OCI-LY3 (cell line): ENCODE measurements around the gene SMYD4.

Experiments
- H2AFZ ChIP-seq: fragments of 200-600, 300-600 bp; shearing (Covaris generic); 2 replicates; pipeline ENCODE4 v1.6.0; 2014; ENCODE audit warnings: antibody characterized with exemption, low read depth, low read length
- H3K27ac ChIP-seq: fragments of 200-600, 300-600 bp; sonication (generic); 2 replicates; pipeline ENCODE4 v1.5.1; 2014; ENCODE audit warnings: mild to moderate bottlenecking, low read length, moderate library complexity, mixed read lengths
- H3K27me3 ChIP-seq: fragments of 200-600, 300-600 bp; sonication (generic); 2 replicates; pipeline ENCODE4 v1.6.1; 2014; ENCODE audit warnings: low read depth, low read length, mixed read lengths
- H3K36me3 ChIP-seq: fragments of 200-600, 300-600 bp; sonication (generic); replicated peaks from 2 replicates; pipeline ENCODE3; 2014; ENCODE audit warnings: low read depth, low read length, mixed read lengths
- H3K4me1 ChIP-seq: fragments of 300-600, 200-600 bp; sonication (generic); 2 replicates; pipeline ENCODE4 v1.6.1; 2014; ENCODE audit warnings: low read length, mixed read lengths
- H3K4me2 ChIP-seq: fragments of 200-600, 300-600 bp; sonication (generic); 2 replicates; pipeline ENCODE4 v1.6.1; 2014; ENCODE audit warnings: low read length, mixed read lengths
- H3K4me3 ChIP-seq: fragments of 300-600, 200-600 bp; sonication (generic); 2 replicates; pipeline ENCODE4 v1.5.1; 2014; ENCODE audit warnings: antibody characterized with exemption, mild to moderate bottlenecking, low read length, moderate library complexity
- H3K79me2 ChIP-seq: fragments of 300-600, 200-600 bp; shearing (Covaris generic); 2 replicates; pipeline ENCODE4 v1.6.1; 2014; ENCODE audit warnings: mild to moderate bottlenecking, low read length, mixed read lengths
- H3K9ac ChIP-seq: fragments of 300-600, 200-600 bp; shearing (Covaris generic); 2 replicates; pipeline ENCODE4 v1.6.0; 2014; ENCODE audit warnings: mild to moderate bottlenecking, low read length, moderate library complexity
- H3K9me3 ChIP-seq: fragments of 200-600, 300-600 bp; shearing (Covaris generic); 2 replicates; pipeline ENCODE4 v1.6.1; 2014; ENCODE audit warnings: low read length, mixed read lengths; ENCODE audit not compliant: insufficient read depth
- H4K20me1 ChIP-seq: fragments of 200-600, 300-600 bp; sonication (generic); 2 replicates; pipeline ENCODE4 v1.6.1; 2016; ENCODE audit warnings: low read length, mixed read lengths; ENCODE audit not compliant: insufficient read depth
- EZH2phosphoT487 ChIP-seq: fragments of 200-600 bp; shearing (Covaris generic); IDR thresholded peaks from 2 replicates; pipeline ENCODE4 v1.6.1; 2018; ENCODE audit warnings: antibody characterized with exemption, mixed run types, low read depth
- TF ChIP-seq, protein P1 (sequence below): fragments of 200-600, 300-600 bp; sonication (generic); IDR thresholded peaks from 2 replicates; pipeline ENCODE4 v1.5.1; 2014; ENCODE audit warnings: antibody characterized with exemption, low read length, low read depth

SMYD4 gene

GRCh38 chr17:1733759-1734158 lies 95.9 kb downstream of the SMYD4 start:
- Histone ChIP-seq H3K4me3 (no peak overlapping the region), H2AFZ (no peak overlapping the region), H3K9ac (no peak overlapping the region), H3K4me1 (no peaks in the 10 kb centered on the region), H3K27me3 (no peaks in the 10 kb centered on the region), H3K27ac (no peak overlapping the region), H3K79me2 (0 out of 2 replicates have a peak, but pooled peaks cover 2% of the 10 kb centered on the region), H4K20me1 (no peaks in the 10 kb centered on the region), H3K4me2 (no peak overlapping the region), H3K9me3 (no peaks in the 10 kb centered on the region), H3K36me3 (peaks cover 9% of the 10 kb centered on the region)
- TF ChIP-seq EZH2phosphoT487 = no peak
- TF ChIP-seq, protein P1, sequence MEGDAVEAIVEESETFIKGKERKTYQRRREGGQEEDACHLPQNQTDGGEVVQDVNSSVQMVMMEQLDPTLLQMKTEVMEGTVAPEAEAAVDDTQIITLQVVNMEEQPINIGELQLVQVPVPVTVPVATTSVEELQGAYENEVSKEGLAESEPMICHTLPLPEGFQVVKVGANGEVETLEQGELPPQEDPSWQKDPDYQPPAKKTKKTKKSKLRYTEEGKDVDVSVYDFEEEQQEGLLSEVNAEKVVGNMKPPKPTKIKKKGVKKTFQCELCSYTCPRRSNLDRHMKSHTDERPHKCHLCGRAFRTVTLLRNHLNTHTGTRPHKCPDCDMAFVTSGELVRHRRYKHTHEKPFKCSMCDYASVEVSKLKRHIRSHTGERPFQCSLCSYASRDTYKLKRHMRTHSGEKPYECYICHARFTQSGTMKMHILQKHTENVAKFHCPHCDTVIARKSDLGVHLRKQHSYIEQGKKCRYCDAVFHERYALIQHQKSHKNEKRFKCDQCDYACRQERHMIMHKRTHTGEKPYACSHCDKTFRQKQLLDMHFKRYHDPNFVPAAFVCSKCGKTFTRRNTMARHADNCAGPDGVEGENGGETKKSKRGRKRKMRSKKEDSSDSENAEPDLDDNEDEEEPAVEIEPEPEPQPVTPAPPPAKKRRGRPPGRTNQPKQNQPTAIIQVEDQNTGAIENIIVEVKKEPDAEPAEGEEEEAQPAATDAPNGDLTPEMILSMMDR = no peak

- Histone ChIP-seq H3K4me3 (no peak overlapping the region), H4K20me1 (no peaks in the 10 kb centered on the region), H3K27me3 (no peaks in the 10 kb centered on the region)
Measured at GRCh38 chr17:1732833-1733321, 96.8 kb downstream of the SMYD4 start.

GRCh38 chr17:1732241-1732832 lies 97.4 kb downstream of the SMYD4 start:
- Histone ChIP-seq H3K4me3 (no peak overlapping the region), H2AFZ (no peak overlapping the region), H3K4me2 (no peak overlapping the region), H3K79me2 (peaks cover 11% of the 10 kb centered on the region), H3K9me3 (no peaks in the 10 kb centered on the region), H3K27ac (no peak overlapping the region), H4K20me1 (no peaks in the 10 kb centered on the region), H3K4me1 (no peaks in the 10 kb centered on the region), H3K27me3 (no peaks in the 10 kb centered on the region), H3K36me3 (peaks cover 8% of the 10 kb centered on the region), H3K9ac (no peak overlapping the region)
- TF ChIP-seq EZH2phosphoT487 = no peak
- TF ChIP-seq, protein P1 = no peak

More at GRCh38 chr17:1732833-1733321, 96.8 kb downstream of the SMYD4 start:
- Histone ChIP-seq H2AFZ (no peak overlapping the region), H3K9ac (no peak overlapping the region), H3K4me1 (no peaks in the 10 kb centered on the region), H3K27ac (no peak overlapping the region), H3K36me3 (peaks cover 9% of the 10 kb centered on the region), H3K4me2 (no peak overlapping the region), H3K79me2 (peaks cover 6% of the 10 kb centered on the region), H3K9me3 (no peaks in the 10 kb centered on the region)
- TF ChIP-seq, protein P1 = no peak
- no peak for TF ChIP-seq EZH2phosphoT487

DNA sequence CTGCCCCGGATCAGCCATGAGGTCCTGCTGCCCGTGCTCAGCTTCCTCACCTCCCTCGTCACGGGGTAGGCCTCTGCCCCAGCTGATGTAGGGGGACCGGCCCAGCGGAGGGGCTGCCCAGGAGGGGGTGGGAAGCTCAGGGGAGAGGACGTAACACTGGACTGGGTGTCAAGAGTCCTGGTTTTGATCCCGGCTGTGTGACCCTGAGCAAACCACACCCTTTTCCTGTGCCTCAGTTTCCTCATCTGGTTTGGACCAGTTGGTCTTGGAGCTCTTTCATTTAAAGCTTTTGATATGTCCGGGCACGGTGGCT lies 98.6 kb downstream of the SMYD4 start:
- Histone ChIP-seq H2AFZ (no peak overlapping the region), H3K4me3 (no peak overlapping the region), H3K27ac (no peak overlapping the region), H3K9me3 (no peaks in the 10 kb centered on the region), H3K4me2 (no peak overlapping the region), H3K79me2 (peaks cover 23% of the 10 kb centered on the region), H3K4me1 (peaks cover 10% of the 10 kb centered on the region), H3K27me3 (no peaks in the 10 kb centered on the region), H3K36me3 (peaks cover 15% of the 10 kb centered on the region), H4K20me1 (no peaks in the 10 kb centered on the region), H3K9ac (no peak overlapping the region)
- TF ChIP-seq EZH2phosphoT487 = no peak
- TF ChIP-seq, protein P1 = no peak
